Fibroblast of lung (primary cell): Measurements from ENCODE around the gene MOGAT1.

Experiments
- CTCF ChIP-seq, 2 donors: IDR thresholded peaks in 1 of 2; conservative IDR thresholded peaks in 1 of 2; 1 replicate in 1 of 2; 2 replicates in 1 of 2; pipeline ENCODE4 v1.5.1; 2011 to 2012; ENCODE audit warnings: low read length in 2 of 2, control low read depth in 1 of 2, inconsistent platforms in 1 of 2, low read depth in 1 of 2, mild to moderate bottlenecking in 1 of 2
- EZH2 ChIP-seq: IDR thresholded peaks from 2 replicates; pipeline ENCODE4 v1.5.1; 2012; ENCODE audit warnings: low read length, control low read depth, mild to moderate bottlenecking; ENCODE audit errors: missing control alignments

- TF ChIP-seq CTCF (conservative IDR thresholded peaks at IDR 0.05 in 1 of 2, IDR thresholded peaks at IDR 0.05 in 1 of 2; ENCODE audit: low read depth in 1 of 2, low read length in 2 of 2), result no peak
- no peak for TF ChIP-seq EZH2
Observed at GRCh38 chr2:222649801-222650200, 21.7 kb upstream of the MOGAT1 start.
